ENCODE measurements around the gene TBC1D22A. TPM values are rescaled to one million over a fixed set of nuclear protein-coding genes. Genes with fewer than 3 reads are reported as not detected.

The TBC1D22A gene
- total and polyA plus RNA-seq, 2 donors (not counting 3 experiments of a cell fraction or from before 2014, with no cell fraction given) = 26.1 to 32.4 TPM

GRCh38 chr22:47110817-47111443 lies 348.5 kb downstream of the TBC1D22A start:
- no peak for TF ChIP-seq MYC (IDR thresholded peaks at IDR 0.05; ENCODE audit: low read depth, low read length)
- no peak for TF ChIP-seq GATA2 (IDR thresholded peaks at IDR 0.05; ENCODE audit: insufficient read depth, insufficient read length, low read depth, low read length)
- no peak for TF ChIP-seq FOS (IDR thresholded peaks at IDR 0.05; ENCODE audit: borderline replicate concordance, insufficient read depth, low read length)
- TF ChIP-seq MAX (IDR thresholded peaks at IDR 0.05; ENCODE audit: insufficient read depth, insufficient read length) = no peak
- TF ChIP-seq POLR2A (IDR thresholded peaks at IDR 0.05; ENCODE audit: low read depth, low read length) = no peak
- no peak for TF ChIP-seq JUN (IDR thresholded peaks at IDR 0.05; ENCODE audit: borderline replicate concordance, insufficient read depth, insufficient read length, low read depth)
- no peak for TF ChIP-seq POLR2AphosphoS5 (IDR thresholded peaks at IDR 0.05; ENCODE audit: insufficient read depth, low read depth, low read length)
- TF ChIP-seq CTCF (IDR thresholded peaks at IDR 0.05; ENCODE audit: extremely low read depth in 1 of 2, insufficient read depth in 1 of 2, low read depth in 1 of 2, low read length in 2 of 2) = no peak
- no peak for TF ChIP-seq EZH2 (IDR thresholded peaks at IDR 0.05; ENCODE audit: borderline replicate concordance, low read depth, low read length, severe bottlenecking)
- no peaks in the 10 kb centered on the region for H3K9me1 ChIP-seq (replicated peaks; ENCODE audit: control insufficient read depth, extremely low read depth, insufficient read depth, low read length)
- dilution Hi-C loops (cut with MboI; ENCODE audit: extremely low pct_ligation_motif_present, low sequenced_read_pairs) (no loop called here), intact Hi-C loops (cut with micrococcal nuclease) (no loop called here)
- CTCF ChIA-PET = no interaction called here
- DNase-seq (ENCODE audit: low read depth, low spot score) (peak; percentile 7), FAIRE-seq (no peak)
- no TSS peak for BruUV-seq (replicated peaks)
- H3K27me3 ChIP-seq (ENCODE audit: control insufficient read depth in 2 of 2, insufficient read depth in 2 of 2, low read length in 2 of 2) = no peaks in the 10 kb centered on the region
- no peak overlapping the region for H3K27ac ChIP-seq (ENCODE audit: insufficient read depth, low read depth, low read length)
- POLR2A ChIA-PET = no interaction called here
- H4K20me1 ChIP-seq (replicated peaks; ENCODE audit: control insufficient read depth, extremely low read depth, insufficient read depth, low read length) = no peaks in the 10 kb centered on the region
- H3K4me1 ChIP-seq (ENCODE audit: control insufficient read depth, extremely low read depth, insufficient read depth, low read length) = peaks cover 8% of the 10 kb centered on the region
- no peak overlapping the region for H3K4me3 ChIP-seq (replicated peaks in 1 of 3; ENCODE audit: insufficient read depth in 1 of 3, low read depth in 1 of 3, low read length in 3 of 3)
- no peak overlapping the region for H3K4me2 ChIP-seq (ENCODE audit: insufficient read depth, low read length)
- no peaks in the 10 kb centered on the region for H3K79me2 ChIP-seq (ENCODE audit: control insufficient read depth, insufficient read depth, low read length)
- peaks cover 0 to 5% of the 10 kb centered on the region in 2 experiments for H3K36me3 ChIP-seq (ENCODE audit: control insufficient read depth in 2 of 2, extremely low read depth in 1 of 2, insufficient read depth in 2 of 2, low read length in 2 of 2)
- H3K9ac ChIP-seq (replicated peaks; ENCODE audit: extremely low read depth, insufficient read depth, low read length) = no peak overlapping the region
- H2AFZ ChIP-seq (ENCODE audit: low read depth, low read length) = no peak overlapping the region
- H3K9me3 ChIP-seq (replicated peaks; ENCODE audit: control insufficient read depth, insufficient read depth, low read length) = no peaks in the 10 kb centered on the region
